ENCODE results near the gene TNFRSF13B.

- TF ChIP-seq CTCF (IDR thresholded peaks at IDR 0.05) (no peak), POLR2AphosphoS5 (IDR thresholded peaks at IDR 0.05; ENCODE audit: low read depth, low read length) (no peak)
These were observed 46.9 kb upstream of the TNFRSF13B start for GRCh38 chr17:17018612-17019429.
